ENCODE data around the gene STARD13. TPM values are rescaled to one million over a fixed set of nuclear protein-coding genes. Genes with fewer than 3 reads are reported as not detected.

The STARD13 gene
- total RNA-seq, 2 donors from 2014 or later, result 43.9 to 47.1 TPM

DNA sequence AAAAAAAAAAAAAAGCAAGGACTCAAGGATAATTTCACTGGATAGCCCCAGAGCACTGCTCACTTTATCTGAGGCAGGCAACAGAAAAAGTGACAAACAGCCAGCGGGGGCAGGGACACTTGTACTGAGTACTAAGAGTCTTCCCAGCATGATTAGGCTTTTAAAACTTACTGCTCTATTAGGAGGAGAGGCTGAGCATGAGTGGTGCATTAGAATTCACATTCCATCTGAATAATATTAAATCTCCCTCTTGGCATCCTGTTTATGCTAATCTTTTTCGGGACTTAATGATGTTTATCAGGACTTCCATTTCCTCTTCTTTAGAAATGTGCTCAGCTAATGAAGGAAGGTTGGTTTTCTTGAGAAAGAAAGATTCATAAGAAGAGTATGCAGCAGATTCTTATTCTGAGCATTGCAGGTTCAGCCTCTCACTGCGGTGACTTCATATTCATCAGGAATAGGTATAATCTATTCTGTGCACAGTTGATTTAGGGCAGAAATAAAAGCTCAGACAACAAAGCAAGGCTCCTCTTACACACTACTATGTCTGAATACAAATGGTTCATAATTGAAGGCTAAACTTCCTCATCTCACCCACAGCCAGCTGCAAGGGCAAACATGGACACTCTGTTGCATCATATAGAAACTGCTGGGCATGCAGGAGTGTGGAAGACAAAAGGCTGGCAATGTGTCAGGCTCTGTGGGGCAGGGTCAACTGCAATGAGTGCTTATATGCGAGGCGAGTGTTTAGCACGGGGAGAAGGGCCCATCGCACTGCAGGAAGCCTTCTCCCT, 162.3 kb downstream of the STARD13 start:
- Histone ChIP-seq H3K9me3 (no peaks in the 10 kb centered on the region), H3K4me1 (ENCODE audit: control insufficient read depth in 1 of 2, low read depth in 2 of 2) (peaks cover 34 to 55% of the 10 kb centered on the region in 2 donors), H3K27ac (peak overlapping the region in 1 of 2 donors; percentile 28), H3K27me3 (replicated peaks; ENCODE audit: insufficient read depth) (no peaks in the 10 kb centered on the region), H3K36me3 (peaks cover 13% of the 10 kb centered on the region), H3K4me3 (no peak overlapping the region)
- TF ChIP-seq, protein P1, sequence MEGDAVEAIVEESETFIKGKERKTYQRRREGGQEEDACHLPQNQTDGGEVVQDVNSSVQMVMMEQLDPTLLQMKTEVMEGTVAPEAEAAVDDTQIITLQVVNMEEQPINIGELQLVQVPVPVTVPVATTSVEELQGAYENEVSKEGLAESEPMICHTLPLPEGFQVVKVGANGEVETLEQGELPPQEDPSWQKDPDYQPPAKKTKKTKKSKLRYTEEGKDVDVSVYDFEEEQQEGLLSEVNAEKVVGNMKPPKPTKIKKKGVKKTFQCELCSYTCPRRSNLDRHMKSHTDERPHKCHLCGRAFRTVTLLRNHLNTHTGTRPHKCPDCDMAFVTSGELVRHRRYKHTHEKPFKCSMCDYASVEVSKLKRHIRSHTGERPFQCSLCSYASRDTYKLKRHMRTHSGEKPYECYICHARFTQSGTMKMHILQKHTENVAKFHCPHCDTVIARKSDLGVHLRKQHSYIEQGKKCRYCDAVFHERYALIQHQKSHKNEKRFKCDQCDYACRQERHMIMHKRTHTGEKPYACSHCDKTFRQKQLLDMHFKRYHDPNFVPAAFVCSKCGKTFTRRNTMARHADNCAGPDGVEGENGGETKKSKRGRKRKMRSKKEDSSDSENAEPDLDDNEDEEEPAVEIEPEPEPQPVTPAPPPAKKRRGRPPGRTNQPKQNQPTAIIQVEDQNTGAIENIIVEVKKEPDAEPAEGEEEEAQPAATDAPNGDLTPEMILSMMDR (IDR thresholded peaks at IDR 0.05), result no peak
- ATAC-seq (ENCODE audit: insufficient number of reproducible peaks, low FRiP score, low read depth) (no peak), DNase-seq (ENCODE audit: low spot score) (no peak)

- Histone ChIP-seq H3K27ac (no peak overlapping the region), H3K4me1 (ENCODE audit: control insufficient read depth in 1 of 2, low read depth in 2 of 2) (peaks cover 12 to 27% of the 10 kb centered on the region in 2 donors), H3K9me3 (no peaks in the 10 kb centered on the region), H3K4me3 (no peak overlapping the region), H3K27me3 (replicated peaks; ENCODE audit: insufficient read depth) (no peaks in the 10 kb centered on the region), H3K36me3 (peaks cover 30% of the 10 kb centered on the region)
- DNase-seq (ENCODE audit: low spot score) (no peak), ATAC-seq (ENCODE audit: insufficient number of reproducible peaks, low FRiP score, low read depth) (no peak)
- TF ChIP-seq, protein P1 (IDR thresholded peaks at IDR 0.05), result no peak
These were observed 165.6 kb downstream of the STARD13 start for GRCh38 chr13:33119856-33120543.

DNA sequence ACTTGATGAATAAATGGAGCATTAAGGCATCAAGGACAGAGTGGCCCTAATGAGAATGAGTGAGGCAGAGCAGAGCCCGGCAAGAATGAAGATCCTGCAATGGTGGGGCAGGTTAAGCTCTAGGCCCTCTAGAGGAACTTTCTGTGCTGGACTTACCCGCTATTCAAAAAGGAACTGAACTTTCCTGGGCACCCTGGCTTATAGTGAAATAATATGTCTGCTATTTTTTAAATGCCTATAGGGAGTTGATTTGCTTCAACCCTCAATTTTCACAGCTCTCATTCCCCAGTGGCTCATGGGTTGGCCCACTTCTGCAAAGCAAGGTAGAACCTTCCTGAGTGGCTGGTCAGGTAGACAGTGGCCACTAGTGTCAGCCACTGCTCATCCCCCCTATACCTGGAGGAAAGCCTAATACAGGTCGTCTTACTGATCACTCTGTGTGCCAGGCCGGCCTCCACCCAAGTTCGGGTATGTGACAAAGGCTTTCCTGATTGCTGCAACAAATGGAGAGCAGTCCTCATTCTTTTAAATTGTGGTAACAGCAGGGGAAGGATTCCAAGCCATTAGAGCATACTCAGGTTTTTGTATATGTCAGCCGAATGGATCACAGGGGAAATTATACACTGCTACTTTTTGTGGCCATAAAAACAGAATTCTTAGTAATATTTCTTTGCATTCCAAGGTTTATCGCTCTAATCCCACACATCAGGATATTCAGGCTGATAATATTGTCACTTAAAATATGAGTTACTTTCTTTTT, 166.4 kb downstream of the STARD13 start:
- peaks cover 30% of the 10 kb centered on the region for H3K36me3 ChIP-seq
- no peaks in the 10 kb centered on the region for H3K9me3 ChIP-seq
- H3K4me1 ChIP-seq (ENCODE audit: control insufficient read depth in 1 of 2, low read depth in 2 of 2), result peaks cover 11 to 24% of the 10 kb centered on the region in 2 donors

GRCh38 chr13:33116321-33117010, 169.1 kb downstream of the STARD13 start:
- Histone ChIP-seq H3K27me3 (replicated peaks; ENCODE audit: insufficient read depth) (no peaks in the 10 kb centered on the region), H3K36me3 (peaks cover 35% of the 10 kb centered on the region), H3K9me3 (no peaks in the 10 kb centered on the region), H3K4me3 (no peak overlapping the region), H3K27ac (no peak overlapping the region), H3K4me1 (ENCODE audit: control insufficient read depth in 1 of 2, low read depth in 2 of 2) (peaks cover 14 to 37% of the 10 kb centered on the region in 2 donors)
- ATAC-seq (ENCODE audit: insufficient number of reproducible peaks, low FRiP score, low read depth) (no peak), DNase-seq (ENCODE audit: low spot score) (no peak)
- TF ChIP-seq, protein P1 (IDR thresholded peaks at IDR 0.05), result no peak

More for the DNA sequence above, 166.4 kb downstream of the STARD13 start:
- no peak overlapping the region for H3K4me3 ChIP-seq
- H3K27me3 ChIP-seq (replicated peaks; ENCODE audit: insufficient read depth), result no peaks in the 10 kb centered on the region
- no peak overlapping the region for H3K27ac ChIP-seq
- TF ChIP-seq, protein P1 (IDR thresholded peaks at IDR 0.05), result no peak
- DNase-seq (ENCODE audit: low spot score) (no peak), ATAC-seq (ENCODE audit: insufficient number of reproducible peaks, low FRiP score, low read depth) (no peak)
